GM12878 (cell line): ENCODE results near the gene SLC25A17. TPM values are rescaled to one million over a fixed set of nuclear protein-coding genes. Genes with fewer than 3 reads are reported as not detected.

Source experiments
- ATAC-seq: fragments of 200-7000 bp; cut with Tn5 transposase; 3 replicates; pipeline ENCODE4 v1.9.1; 2020; ENCODE audit warnings: mild to moderate bottlenecking, moderate library complexity
- BruUV-seq: library from RNA; stranded (reverse); fragments of 400-500 nt; replicated peaks from 2 replicates; lab custom pipeline; 2021; lab: Mats Ljungman, UMichigan
- CTCF ChIA-PET: fragments of 300-600 bp; sonication (Branson Sonifier 250); formaldehyde crosslinking; extraction: SDS; loops from one replicate; lab custom pipeline; 2021; ENCODE audit warnings: inconsistent platforms; lab: Yijun Ruan, JAX
- POLR2A ChIA-PET: fragments of 350-600 bp; formaldehyde crosslinking; extraction: SDS; loops from one replicate; lab custom pipeline; 2021; ENCODE audit warnings: inconsistent platforms; lab: Charles Lee
- RAD21 ChIA-PET: fragments of 300-600 bp; sonication (Branson Sonifier 250); formaldehyde crosslinking; loops from one replicate; lab custom pipeline; 2023; ENCODE audit warnings: antibody characterized with exemption; ENCODE audit not compliant: unreplicated experiment; lab: Charles Lee
- SMC1A ChIA-PET: fragments of 300-600 bp; sonication (Branson Sonifier 250); formaldehyde crosslinking; loops from one replicate; lab custom pipeline; 2023; ENCODE audit not compliant: unreplicated experiment, uncharacterized antibody; lab: Charles Lee
- DNase-seq: peaks from one replicate; pipeline ENCODE4 v3.0.0-alpha.2; 2011; ENCODE audit warnings: low read depth, low spot score
- FAIRE-seq: peaks from 3 replicates; lab custom pipeline; 2011; peaks lifted over from hg19 to GRCh38; lab: Jason Lieb, UNC
- H2AFZ ChIP-seq: 2 replicates; pipeline ENCODE4 v1.6.0; 2011; ENCODE audit warnings: low read depth, low read length, control low read depth; ENCODE audit not compliant: control insufficient read depth
- H3K27ac ChIP-seq: 2 replicates; pipeline ENCODE4 v1.5.1; 2011; ENCODE audit warnings: control low read depth; ENCODE audit not compliant: control insufficient read depth, insufficient read depth
- H3K27me3 ChIP-seq, 2 experiments: replicated peaks in 1 of 2; 2 replicates each; pipeline versions ENCODE4 v1.6.0 to v1.6.1; 2011; ENCODE audit warnings: low read length in 1 of 2; ENCODE audit not compliant: control insufficient read depth in 2 of 2, insufficient read depth in 2 of 2
- H3K36me3 ChIP-seq, 2 experiments: 2 replicates each; pipeline ENCODE4 v1.5.1; 2011; ENCODE audit warnings: low read length in 1 of 2; ENCODE audit not compliant: control insufficient read depth in 2 of 2, insufficient read depth in 2 of 2
- H3K4me1 ChIP-seq: 2 replicates; pipeline ENCODE4 v1.6.1; 2011; ENCODE audit warnings: mild to moderate bottlenecking, low read length, moderate library complexity, mixed read lengths; ENCODE audit not compliant: control insufficient read depth, insufficient read depth
- H3K4me2 ChIP-seq: 2 replicates; pipeline ENCODE4 v1.6.0; 2011; ENCODE audit warnings: control low read depth; ENCODE audit not compliant: control insufficient read depth, insufficient read depth
- H3K4me3 ChIP-seq: fragments of 200-600 bp; sonication (generic); 2 replicates; pipeline ENCODE4 v1.5.1; 2016
- H3K79me2 ChIP-seq: 2 replicates; pipeline ENCODE4 v1.6.0; 2011; ENCODE audit warnings: low read length; ENCODE audit not compliant: control insufficient read depth, insufficient read depth
- H3K9ac ChIP-seq: 2 replicates; pipeline ENCODE4 v1.8.0; 2011; ENCODE audit warnings: low read length, control low read depth, mixed read lengths; ENCODE audit not compliant: control insufficient read depth, insufficient read depth
- H3K9me3 ChIP-seq: replicated peaks from 3 replicates; pipeline ENCODE4 v1.5.1; 2011; ENCODE audit warnings: mild to moderate bottlenecking, low read length; ENCODE audit not compliant: control insufficient read depth, insufficient read depth
- H4K20me1 ChIP-seq: 2 replicates; pipeline ENCODE4 v1.6.0; 2011; ENCODE audit not compliant: control insufficient read depth, insufficient read depth
- CBX5 ChIP-seq: sonication (generic); IDR thresholded peaks from 2 replicates; pipeline ENCODE4 v1.6.1; 2016; ENCODE audit warnings: low read depth, moderate library complexity, mild to moderate bottlenecking, inconsistent platforms
- ESRRA ChIP-seq: IDR thresholded peaks from 2 replicates; pipeline ENCODE4 v1.6.1; 2012; ENCODE audit warnings: mild to moderate bottlenecking, low read length, improper control_type of control experiment
- EZH2 ChIP-seq: IDR thresholded peaks from 2 replicates; pipeline ENCODE4 v1.6.1; 2012; ENCODE audit warnings: low read depth, mild to moderate bottlenecking, control low read depth, inconsistent platforms, low read length, borderline replicate concordance; ENCODE audit not compliant: control insufficient read depth
- FOS ChIP-seq: IDR thresholded peaks from 3 replicates; pipeline ENCODE4 v1.6.1; 2011; ENCODE audit warnings: borderline replicate concordance; ENCODE audit not compliant: insufficient read length; ENCODE audit errors: extremely low read depth
- HDAC6 ChIP-seq: fragments of 200-600 bp; sonication (generic); IDR thresholded peaks from one replicate; pipeline ENCODE4 v1.8.0; 2017; ENCODE audit warnings: antibody characterized with exemption; ENCODE audit not compliant: unreplicated experiment
- JUND ChIP-seq: IDR thresholded peaks from 2 replicates; pipeline ENCODE4 v1.6.1; 2012; ENCODE audit warnings: low read depth, mild to moderate bottlenecking, low read length, improper control_type of control experiment, moderate library complexity
- MYB ChIP-seq: fragments of 150-350 bp; IDR thresholded peaks from 2 replicates; pipeline ENCODE4 v1.6.1; 2014; ENCODE audit warnings: mild to moderate bottlenecking, low read depth, low read length, borderline replicate concordance
- NFXL1 ChIP-seq: fragments of 450-650 bp; IDR thresholded peaks from 2 replicates; pipeline ENCODE4 v1.6.1; 2017; ENCODE audit warnings: antibody characterized with exemption, mild to moderate bottlenecking, borderline replicate concordance
- NR2F1 ChIP-seq: fragments of 450-650 bp; conservative IDR thresholded peaks from 2 replicates; pipeline ENCODE4 v1.6.1; 2017; ENCODE audit warnings: mild to moderate bottlenecking
- PAX8 ChIP-seq: fragments of 450-650 bp; IDR thresholded peaks from 2 replicates; pipeline ENCODE4 v1.6.1; 2017; ENCODE audit warnings: mild to moderate bottlenecking, moderate library complexity
- PML ChIP-seq: IDR thresholded peaks from 2 replicates; pipeline ENCODE4 v1.6.1; 2012; ENCODE audit warnings: low read length, inconsistent platforms
- RBBP5 ChIP-seq: fragments of 200-600 bp; sonication (generic); conservative IDR thresholded peaks from 2 replicates; pipeline ENCODE4 v1.6.1; 2016
- SREBF2 ChIP-seq: IDR thresholded peaks from 2 replicates; pipeline ENCODE4 v1.6.1; 2012; ENCODE audit warnings: mild to moderate bottlenecking, low read length
- SRF ChIP-seq, 2 experiments: IDR thresholded peaks; 2 replicates each; pipeline ENCODE4 v1.6.1; 2011; ENCODE audit warnings: low read depth in 2 of 2, low read length in 2 of 2, mild to moderate bottlenecking in 1 of 2, moderate library complexity in 1 of 2
- TBL1XR1 ChIP-seq: IDR thresholded peaks from 2 replicates; pipeline ENCODE4 v1.6.1; 2012; ENCODE audit warnings: low read depth, low read length, improper control_type of control experiment
- in situ Hi-C: fragments of 300-500 bp; cut with MboI; formaldehyde crosslinking; loops from 9 replicates; pipeline ENCODE4 v1.14.3; 2018; ENCODE audit warnings: mixed read lengths
- intact Hi-C: fragments of 100-400 bp; cut with micrococcal nuclease; formaldehyde crosslinking; loops from one replicate; pipeline ENCODE4 v1.14.2; 2022; ENCODE audit not compliant: unreplicated experiment
- polyA plus RNA-seq, 11 experiments: library from polyadenylated mRNA; depleted of rRNA in 4 of 11; unstranded in 6 of 11; stranded (reverse) in 5 of 11; fragments of >200 nt; fragmentation: Nextera tagmentation in 4 of 11; fragmentation: Illumina TruSeq in 1 of 11; extraction: Ambion mirVana in 4 of 11; extraction: Trizol in 1 of 11; gene quantifications; 1 replicate in 1 of 11; 2 replicates in 10 of 11; pipeline versions ENCODE4 v1.2.1 to v1.2.3, GENCODE V29; 2011 to 2016; ENCODE audit warnings: inconsistent platforms in 2 of 11, missing spikeins in 2 of 11, low read depth in 1 of 11
- total RNA-seq, 4 experiments: library from RNA; depleted of rRNA in 3 of 4; stranded (reverse); fragments of >200 nt in 3 of 4; fragmentation: Illumina TruSeq in 1 of 4; extraction: Trizol in 1 of 4; gene quantifications; 2 replicates each; pipeline versions ENCODE4 v1.2.1 to v1.2.3, GENCODE V29; 2013 to 2021
- TF ChIP-seq, protein P1 (sequence below): IDR thresholded peaks from 2 replicates; pipeline ENCODE4 v1.6.1; 2011; ENCODE audit warnings: low read depth, mild to moderate bottlenecking, low read length, moderate library complexity, borderline replicate concordance; ENCODE audit errors: extremely low read depth
- TF ChIP-seq, protein P2 (sequence below): fragments of 450-650 bp; IDR thresholded peaks from 2 replicates; pipeline ENCODE4 v1.6.1; 2018; ENCODE audit warnings: mild to moderate bottlenecking, low read depth, moderate library complexity; ENCODE audit not compliant: partially characterized antibody
- TF ChIP-seq, protein P3 (sequence below): fragments of 450-650 bp; IDR thresholded peaks from 2 replicates; pipeline ENCODE4 v1.6.1; 2014; ENCODE audit warnings: mild to moderate bottlenecking
- TF ChIP-seq, protein P4 (sequence below): fragments of 450-650 bp; IDR thresholded peaks from 2 replicates; pipeline ENCODE4 v1.6.1; 2017; ENCODE audit warnings: antibody characterized with exemption, mild to moderate bottlenecking, moderate library complexity

Gene SLC25A17
- total and polyA plus RNA-seq, 10 of the 15 experiments (the other 5 are each of a cell fraction or from before 2014, with no cell fraction given) = 37.5 to 113 (median 62.3) TPM

DNA sequence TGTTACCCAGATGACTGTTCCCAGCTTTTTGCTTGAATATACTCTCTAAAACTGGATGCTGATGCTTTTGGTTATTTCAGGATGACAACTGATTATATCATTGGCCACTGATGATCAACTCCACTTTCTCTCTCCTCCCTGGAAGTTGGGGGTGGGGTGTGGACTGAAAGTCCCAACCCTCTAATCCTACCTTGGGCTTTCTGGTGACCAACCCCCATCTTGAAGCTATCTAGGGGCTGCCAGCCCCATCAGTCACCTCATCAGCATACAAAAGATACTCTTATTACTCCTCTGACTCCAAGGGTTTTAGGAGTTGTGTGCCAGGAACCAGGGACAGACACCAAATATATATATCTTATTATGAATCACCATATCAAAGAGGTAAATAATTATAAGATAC, 69.3 kb downstream of the SLC25A17 start:
- intact Hi-C loops = no loop called here
- no peak for FAIRE-seq
- H3K9me3 ChIP-seq = no peaks in the 10 kb centered on the region; the same call in 2 of the 3 replicates
- no peak overlapping the region for H3K27ac ChIP-seq
- ChIA-PET RAD21 (no interaction called here), SMC1A (interaction anchor here (0.9 to 1.0 kb wide), 2 partner anchors 64 to 67 kb away, joined by 3 read pairs; no protein-coding TSS in a partner anchor), CTCF (no interaction called here), POLR2A (interaction anchor here (0.5 kb wide), 1 partner anchor 16 kb away, joined by 3 read pairs; no protein-coding TSS in a partner anchor)
- no peaks in the 10 kb centered on the region for H3K27me3 ChIP-seq
- no peak for ATAC-seq
- H3K4me2 ChIP-seq = no peak overlapping the region
- in situ Hi-C loops = no loop called here
- no TSS peak for BruUV-seq
- H3K9ac ChIP-seq = no peak overlapping the region
- H3K4me3 ChIP-seq = no peak overlapping the region
- H3K4me1 ChIP-seq = no peaks in the 10 kb centered on the region
- no peaks in the 10 kb centered on the region for H3K79me2 ChIP-seq
- H4K20me1 ChIP-seq = no peaks in the 10 kb centered on the region
- H3K36me3 ChIP-seq = no peaks in the 10 kb centered on the region
- H2AFZ ChIP-seq = no peak overlapping the region
- no peak for DNase-seq
- TF ChIP-seq, protein P1, sequence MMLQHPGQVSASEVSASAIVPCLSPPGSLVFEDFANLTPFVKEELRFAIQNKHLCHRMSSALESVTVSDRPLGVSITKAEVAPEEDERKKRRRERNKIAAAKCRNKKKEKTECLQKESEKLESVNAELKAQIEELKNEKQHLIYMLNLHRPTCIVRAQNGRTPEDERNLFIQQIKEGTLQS = no peak
- TF ChIP-seq NR2F1 (no peak), FOS (no peak), JUND (no peak), SREBF2 (no peak), ESRRA (no peak), TBL1XR1 (no peak), HDAC6 (no peak), PAX8 (no peak), EZH2 (no peak), NFXL1 (no peak), CBX5 (no peak), PML (no peak), RBBP5 (no peak), MYB (no peak), SRF (IDR thresholded peaks at IDR 0.05; ENCODE audit: low read depth in 2 of 2, low read length in 2 of 2) (no peak)
- TF ChIP-seq, protein P2, sequence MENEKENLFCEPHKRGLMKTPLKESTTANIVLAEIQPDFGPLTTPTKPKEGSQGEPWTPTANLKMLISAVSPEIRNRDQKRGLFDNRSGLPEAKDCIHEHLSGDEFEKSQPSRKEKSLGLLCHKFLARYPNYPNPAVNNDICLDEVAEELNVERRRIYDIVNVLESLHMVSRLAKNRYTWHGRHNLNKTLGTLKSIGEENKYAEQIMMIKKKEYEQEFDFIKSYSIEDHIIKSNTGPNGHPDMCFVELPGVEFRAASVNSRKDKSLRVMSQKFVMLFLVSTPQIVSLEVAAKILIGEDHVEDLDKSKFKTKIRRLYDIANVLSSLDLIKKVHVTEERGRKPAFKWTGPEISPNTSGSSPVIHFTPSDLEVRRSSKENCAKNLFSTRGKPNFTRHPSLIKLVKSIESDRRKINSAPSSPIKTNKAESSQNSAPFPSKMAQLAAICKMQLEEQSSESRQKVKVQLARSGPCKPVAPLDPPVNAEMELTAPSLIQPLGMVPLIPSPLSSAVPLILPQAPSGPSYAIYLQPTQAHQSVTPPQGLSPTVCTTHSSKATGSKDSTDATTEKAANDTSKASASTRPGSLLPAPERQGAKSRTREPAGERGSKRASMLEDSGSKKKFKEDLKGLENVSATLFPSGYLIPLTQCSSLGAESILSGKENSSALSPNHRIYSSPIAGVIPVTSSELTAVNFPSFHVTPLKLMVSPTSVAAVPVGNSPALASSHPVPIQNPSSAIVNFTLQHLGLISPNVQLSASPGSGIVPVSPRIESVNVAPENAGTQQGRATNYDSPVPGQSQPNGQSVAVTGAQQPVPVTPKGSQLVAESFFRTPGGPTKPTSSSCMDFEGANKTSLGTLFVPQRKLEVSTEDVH = no peak
- TF ChIP-seq, protein P3, sequence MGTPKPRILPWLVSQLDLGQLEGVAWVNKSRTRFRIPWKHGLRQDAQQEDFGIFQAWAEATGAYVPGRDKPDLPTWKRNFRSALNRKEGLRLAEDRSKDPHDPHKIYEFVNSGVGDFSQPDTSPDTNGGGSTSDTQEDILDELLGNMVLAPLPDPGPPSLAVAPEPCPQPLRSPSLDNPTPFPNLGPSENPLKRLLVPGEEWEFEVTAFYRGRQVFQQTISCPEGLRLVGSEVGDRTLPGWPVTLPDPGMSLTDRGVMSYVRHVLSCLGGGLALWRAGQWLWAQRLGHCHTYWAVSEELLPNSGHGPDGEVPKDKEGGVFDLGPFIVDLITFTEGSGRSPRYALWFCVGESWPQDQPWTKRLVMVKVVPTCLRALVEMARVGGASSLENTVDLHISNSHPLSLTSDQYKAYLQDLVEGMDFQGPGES = no peak
- TF ChIP-seq, protein P4, sequence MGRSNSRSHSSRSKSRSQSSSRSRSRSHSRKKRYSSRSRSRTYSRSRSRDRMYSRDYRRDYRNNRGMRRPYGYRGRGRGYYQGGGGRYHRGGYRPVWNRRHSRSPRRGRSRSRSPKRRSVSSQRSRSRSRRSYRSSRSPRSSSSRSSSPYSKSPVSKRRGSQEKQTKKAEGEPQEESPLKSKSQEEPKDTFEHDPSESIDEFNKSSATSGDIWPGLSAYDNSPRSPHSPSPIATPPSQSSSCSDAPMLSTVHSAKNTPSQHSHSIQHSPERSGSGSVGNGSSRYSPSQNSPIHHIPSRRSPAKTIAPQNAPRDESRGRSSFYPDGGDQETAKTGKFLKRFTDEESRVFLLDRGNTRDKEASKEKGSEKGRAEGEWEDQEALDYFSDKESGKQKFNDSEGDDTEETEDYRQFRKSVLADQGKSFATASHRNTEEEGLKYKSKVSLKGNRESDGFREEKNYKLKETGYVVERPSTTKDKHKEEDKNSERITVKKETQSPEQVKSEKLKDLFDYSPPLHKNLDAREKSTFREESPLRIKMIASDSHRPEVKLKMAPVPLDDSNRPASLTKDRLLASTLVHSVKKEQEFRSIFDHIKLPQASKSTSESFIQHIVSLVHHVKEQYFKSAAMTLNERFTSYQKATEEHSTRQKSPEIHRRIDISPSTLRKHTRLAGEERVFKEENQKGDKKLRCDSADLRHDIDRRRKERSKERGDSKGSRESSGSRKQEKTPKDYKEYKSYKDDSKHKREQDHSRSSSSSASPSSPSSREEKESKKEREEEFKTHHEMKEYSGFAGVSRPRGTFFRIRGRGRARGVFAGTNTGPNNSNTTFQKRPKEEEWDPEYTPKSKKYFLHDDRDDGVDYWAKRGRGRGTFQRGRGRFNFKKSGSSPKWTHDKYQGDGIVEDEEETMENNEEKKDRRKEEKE = no peak
